Subcutaneous adipose tissue (tissue), 4 donors: ENCODE measurements around the gene KDM6B. TPM values are rescaled to one million over a fixed set of nuclear protein-coding genes. Genes with fewer than 3 reads are reported as not detected.

ENCODE experiments used
- CTCF ChIP-seq: fragments of 450-650 bp; IDR thresholded peaks from one replicate; pipeline ENCODE4 v1.5.1; 2016; ENCODE audit warnings: low read depth, mild to moderate bottlenecking, control low read depth, antibody characterized with exemption, moderate library complexity
- total RNA-seq, 4 donors: library from RNA; depleted of rRNA; stranded (reverse); fragments of >200 nt; gene quantifications; one replicate each; pipeline ENCODE4 v1.1.0, GENCODE V29; 2016

KDM6B gene
- total RNA-seq, 4 donors from 2014 or later, result 5.6 to 10.4 (median 6.6) TPM

DNA sequence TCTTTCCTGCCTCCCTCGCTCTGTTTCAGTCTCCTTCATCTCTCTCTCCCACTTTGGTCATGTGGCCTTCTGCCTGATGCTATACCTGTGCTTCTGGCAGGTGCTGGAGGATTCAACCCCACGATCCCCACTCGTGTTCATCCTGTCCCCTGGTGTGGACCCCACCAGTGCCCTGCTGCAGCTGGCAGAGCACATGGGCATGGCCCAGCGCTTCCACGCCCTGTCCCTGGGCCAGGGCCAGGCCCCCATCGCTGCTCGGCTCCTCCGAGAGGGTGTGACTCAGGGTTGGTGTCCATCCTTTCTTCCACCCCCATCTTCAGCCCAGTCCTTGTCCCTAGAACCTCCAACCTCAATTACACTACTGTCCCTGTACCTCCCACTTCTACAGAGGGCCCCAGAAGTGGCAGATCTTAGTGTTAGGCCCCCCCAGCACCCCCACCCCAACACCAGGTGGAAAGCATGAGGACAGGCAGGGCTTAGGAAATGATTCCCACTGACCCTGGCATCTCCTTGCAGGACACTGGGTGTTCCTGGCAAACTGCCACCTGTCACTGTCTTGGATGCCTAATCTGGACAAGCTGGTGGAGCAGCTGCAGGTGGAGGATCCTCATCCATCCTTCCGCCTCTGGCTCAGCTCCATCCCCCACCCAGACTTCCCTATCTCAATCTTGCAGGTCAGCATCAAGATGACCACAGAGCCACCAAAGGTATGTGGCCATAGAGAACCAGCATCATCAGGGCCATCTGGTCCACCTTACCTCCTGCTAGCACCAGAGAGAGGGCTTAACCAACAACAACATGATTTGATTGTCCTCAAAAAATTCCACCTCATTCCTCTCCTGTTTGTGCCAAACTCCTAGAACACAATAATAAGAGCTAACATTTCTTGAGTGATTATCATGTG, 9.7 kb upstream of the KDM6B start:
- TF ChIP-seq CTCF, result no peak

DNA sequence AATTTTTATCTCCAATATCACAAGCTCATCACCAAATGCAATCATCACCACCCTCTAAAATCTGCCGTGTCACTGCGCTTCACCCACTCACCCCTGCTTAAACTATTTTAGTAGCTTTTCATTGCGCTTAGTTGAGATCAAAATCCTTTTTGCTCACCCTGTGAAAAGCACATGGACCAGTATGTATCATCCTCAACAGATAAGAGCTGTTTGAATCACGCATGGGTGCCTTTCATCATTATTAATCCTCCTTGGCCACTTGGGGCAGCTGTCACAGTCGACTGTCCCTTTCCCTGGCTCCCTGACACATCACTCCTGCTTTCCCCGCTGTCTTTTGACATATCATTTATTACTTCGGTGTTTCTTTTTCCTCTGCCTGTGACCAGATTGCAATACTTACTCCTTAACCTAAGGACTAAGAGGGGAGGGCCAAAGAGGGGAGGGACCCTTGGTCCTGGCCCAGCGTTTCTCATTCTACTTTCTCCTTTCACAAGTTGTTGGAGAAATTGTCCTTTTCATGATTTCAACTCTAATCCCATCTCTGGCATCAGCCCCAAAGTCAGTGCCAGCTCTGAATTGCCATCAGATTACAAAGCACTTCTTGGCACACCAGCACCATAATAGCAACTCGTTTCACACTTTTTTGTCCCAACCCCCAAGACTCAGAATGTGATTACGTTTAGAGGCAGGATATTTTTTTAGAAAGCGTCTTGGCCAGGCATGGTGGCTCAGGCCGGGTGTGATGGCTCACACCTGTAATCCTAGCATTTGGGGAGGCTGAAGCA, 8.6 kb upstream of the KDM6B start:
- no peak for TF ChIP-seq CTCF

DNA sequence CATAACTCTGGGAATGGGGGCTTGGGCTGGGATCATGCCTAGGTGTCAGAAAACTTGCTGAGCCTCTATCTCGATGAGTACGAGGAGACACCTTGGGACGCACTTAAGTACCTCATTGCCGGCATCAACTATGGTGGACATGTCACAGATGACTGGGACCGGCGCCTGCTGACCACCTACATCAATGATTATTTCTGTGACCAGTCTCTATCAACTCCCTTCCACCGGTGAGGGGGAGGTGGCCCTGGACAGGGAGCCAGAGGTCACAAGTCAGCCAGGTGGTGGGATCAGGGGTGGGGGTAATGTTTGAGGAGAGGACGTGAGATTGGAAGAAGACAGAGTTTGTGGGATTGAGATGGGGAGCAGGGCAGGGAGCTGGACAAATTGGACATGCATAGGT, 3.4 kb upstream of the KDM6B start:
- TF ChIP-seq CTCF, result no peak

GRCh38 chr17:7831233-7831632, 2.8 kb upstream of the KDM6B start:
- no peak for TF ChIP-seq CTCF

DNA sequence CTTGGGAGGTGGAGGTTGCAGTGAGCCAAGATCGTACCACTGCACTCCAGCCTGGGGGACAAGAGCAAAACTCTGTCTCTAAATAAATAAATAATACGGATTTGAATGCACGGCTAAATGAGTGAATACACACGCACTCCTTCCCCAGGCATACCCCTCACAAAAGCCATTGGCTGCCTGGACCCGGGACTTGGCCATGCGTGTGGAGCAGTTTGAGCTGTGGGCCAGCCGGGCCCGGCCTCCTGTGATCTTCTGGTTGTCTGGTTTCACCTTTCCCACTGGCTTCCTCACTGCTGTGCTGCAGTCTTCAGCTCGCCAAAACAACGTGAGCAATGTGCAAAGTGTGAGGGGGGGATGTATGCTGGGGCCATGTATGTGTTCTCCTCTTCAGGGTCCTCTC, 1.6 kb upstream of the KDM6B start:
- TF ChIP-seq CTCF, result no peak

- TF ChIP-seq CTCF, result no peak
Measured at GRCh38 chr17:7833011-7833794, 814 bp upstream of the KDM6B start.
